GM10847 (cell line): ENCODE data around the gene ATP2C2.

Experiments
- POLR2A ChIP-seq: IDR thresholded peaks from 2 replicates; pipeline ENCODE4 v1.6.1; 2011; ENCODE audit not compliant: insufficient read length; ENCODE audit errors: extremely low read depth

ATP2C2 gene

DNA sequence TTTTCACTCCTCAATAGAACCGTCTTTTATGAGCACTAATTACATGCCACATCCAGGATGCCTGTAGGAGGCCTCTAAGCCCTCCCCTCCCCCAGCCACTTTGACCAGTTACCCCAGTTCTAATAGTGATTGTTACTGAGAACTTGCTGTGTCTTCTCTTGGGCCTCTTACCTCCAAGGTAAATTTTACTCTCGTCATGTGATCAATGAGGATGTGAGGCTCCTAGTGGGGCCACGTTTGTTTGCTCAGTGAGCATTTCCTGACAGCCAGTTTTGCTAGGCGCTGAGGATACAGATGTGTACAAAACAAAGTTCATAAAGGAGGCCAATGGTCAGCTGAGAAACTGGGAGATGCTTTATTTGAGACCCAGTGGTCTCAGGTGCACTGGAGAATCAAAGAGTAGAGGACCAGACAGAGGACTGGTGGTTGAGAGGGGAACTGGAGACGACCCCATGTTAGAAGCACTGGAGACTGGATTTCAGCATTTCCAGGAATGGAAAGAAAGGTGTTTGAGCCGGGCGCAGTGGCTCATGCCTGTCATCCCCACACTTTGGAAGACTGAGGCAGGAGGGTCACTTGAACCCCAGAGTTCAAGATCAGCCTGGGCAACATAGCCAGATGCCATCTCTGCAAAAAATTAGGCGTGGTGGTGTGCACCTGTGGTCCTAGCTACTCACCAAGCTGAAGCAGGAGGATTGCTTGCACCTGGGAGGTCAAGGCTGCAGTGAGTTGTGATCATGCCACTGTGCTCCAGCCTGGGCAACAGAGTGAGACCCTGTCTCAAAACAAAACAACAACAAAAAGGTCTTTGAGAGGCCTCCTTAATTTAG is 2.6 kb downstream of the ATP2C2 start:
- no peak for TF ChIP-seq POLR2A

GRCh38 chr16:84371553-84371865 is 3.2 kb downstream of the ATP2C2 start:
- no peak for TF ChIP-seq POLR2A

DNA sequence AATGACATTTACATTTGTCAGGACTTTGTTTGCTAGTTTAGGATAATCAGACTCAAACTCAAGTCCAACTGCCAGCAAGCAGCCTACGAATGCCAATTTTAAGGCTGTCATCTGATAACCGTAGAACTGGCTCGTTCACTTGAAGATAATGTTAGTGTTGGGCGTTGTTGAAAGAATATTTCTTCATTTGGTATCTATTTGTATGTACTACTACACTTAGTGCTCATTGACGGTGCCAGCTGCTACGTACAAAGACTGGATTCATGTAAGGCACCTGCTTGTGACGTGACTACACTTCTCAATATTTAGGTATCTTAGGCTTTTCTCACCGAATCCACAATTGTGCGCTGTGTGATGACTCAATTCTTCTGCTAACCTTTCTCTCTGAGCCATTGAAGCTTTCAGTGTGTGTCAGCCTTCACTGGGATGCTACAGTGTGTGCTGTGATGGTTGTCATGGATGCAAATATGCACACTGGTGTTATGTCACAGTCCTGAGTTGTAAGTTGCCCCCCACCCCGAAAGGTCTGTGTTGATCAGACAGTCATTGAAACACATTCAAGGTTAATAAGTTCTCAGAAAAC is 5.7 kb downstream of the ATP2C2 start:
- no peak for TF ChIP-seq POLR2A

DNA sequence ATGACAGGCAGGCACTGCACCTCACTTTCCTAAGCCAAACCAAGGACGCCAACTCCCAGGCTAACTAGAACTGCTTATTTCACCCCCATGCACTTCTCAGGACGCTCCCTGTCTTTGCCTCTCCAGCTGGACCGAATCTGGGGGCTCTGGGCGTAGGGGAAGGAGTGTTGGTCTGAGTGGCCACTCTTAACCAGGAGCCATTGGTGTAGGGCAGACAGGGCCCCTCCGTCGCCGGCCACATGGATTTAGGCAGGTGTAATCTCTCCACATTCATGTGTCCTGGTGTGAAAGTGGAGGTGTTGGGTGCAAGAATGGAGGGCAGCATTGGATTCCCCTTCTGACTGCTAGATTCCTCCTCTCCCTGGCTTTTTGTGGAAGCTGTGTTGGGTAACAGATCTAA is 9.8 kb downstream of the ATP2C2 start:
- TF ChIP-seq POLR2A, result no peak

- no peak for TF ChIP-seq POLR2A
Measured at GRCh38 chr16:84378567-84378966, 10.2 kb downstream of the ATP2C2 start.

DNA sequence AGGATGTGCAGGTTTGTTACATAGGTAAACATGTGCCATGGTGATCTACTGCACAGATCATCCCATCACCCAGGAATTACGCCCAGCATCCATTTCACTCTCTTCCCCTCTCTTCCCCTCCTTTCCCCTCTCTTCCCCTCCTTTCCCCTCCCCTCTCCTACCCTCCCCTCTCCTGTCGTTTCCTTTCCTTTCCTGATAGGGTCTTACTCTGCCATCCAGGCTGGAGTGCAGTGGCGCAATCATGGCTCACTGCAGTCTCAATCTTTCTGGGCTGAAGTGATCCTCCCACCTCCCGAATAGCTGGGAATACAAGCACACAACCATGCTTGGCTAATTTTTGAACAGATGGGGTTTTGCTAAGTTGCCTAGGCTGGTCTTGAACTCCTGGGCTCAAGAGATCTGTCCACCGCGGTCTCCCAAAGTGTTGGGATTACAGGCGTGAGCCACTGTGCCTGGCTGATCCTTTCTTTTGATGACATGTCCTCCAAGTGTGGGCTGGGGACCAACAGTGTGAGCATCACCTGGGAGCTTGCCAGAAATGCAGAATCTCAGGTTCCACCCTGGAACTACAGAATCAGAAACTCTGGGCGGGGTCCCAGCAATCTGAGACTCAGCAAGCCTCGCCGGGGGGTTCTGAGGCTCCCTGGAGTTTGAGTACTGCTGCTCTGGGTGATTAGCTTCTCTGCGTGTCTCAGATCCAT is 10.8 kb downstream of the ATP2C2 start:
- no peak for TF ChIP-seq POLR2A

GRCh38 chr16:84379709-84380362 is 11.5 kb downstream of the ATP2C2 start:
- TF ChIP-seq POLR2A, result no peak

GRCh38 chr16:84380405-84380804 is 12.1 kb downstream of the ATP2C2 start:
- TF ChIP-seq POLR2A, result no peak

- no peak for TF ChIP-seq POLR2A
Measured at GRCh38 chr16:84382396-84382795, 14.1 kb downstream of the ATP2C2 start.

DNA sequence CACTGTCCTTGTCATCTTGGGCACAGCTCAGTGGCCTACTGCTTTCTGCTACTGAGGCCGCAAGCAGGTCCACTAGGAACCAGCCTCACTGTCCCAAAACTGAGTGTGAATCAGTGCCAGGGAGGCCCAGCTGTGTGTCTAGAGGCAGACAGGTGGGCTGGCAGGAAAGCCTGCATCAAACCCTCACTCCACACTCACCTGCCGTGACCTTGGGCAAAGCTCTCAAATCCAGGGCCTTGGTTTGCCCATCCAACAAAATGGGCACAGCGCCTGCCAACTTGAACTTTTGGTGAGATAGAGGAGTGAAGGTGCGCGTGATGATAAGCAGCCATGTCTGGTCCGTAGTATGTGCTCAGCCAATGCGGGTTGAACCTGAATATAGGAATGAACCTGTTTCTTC is 14.8 kb downstream of the ATP2C2 start:
- TF ChIP-seq POLR2A, result no peak

DNA sequence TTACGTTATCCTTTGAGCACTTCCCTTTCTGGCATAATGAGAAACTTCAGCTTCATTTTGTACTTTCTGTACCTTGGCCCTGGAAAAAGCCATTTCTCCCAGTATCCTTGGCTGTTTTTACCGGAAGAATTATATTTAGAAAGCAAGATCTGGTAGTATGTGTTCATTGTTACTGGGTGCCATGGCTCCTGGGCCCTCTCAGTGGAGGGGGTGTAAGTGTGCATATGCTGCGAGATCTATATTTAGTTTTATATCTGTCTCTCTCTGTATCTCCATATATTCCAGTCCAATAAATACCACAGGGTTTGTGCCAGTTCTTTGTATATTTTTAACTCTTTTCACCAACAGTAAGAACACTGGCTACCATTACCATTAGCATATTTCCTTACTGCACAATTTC is 17.7 kb downstream of the ATP2C2 start:
- TF ChIP-seq POLR2A, result no peak

DNA sequence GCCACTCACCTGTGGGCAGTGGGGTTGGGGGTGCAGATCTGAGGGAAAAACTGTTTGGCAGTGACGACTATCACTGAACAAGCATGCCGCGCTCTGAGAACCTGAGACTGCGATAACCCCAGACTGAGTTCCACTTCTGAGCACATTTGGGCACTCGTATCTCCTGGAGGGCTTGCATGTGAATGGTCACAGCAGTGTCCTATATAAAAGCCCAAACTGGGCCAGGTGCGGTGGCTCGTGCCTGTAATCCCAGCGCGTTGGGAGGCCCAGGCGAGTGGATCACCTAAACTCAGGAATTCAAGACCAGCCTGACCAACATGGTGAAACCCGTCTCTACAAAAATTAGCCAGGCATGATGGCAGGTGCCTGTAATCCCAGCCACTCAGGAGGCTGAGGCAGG is 18.7 kb downstream of the ATP2C2 start:
- TF ChIP-seq POLR2A, result no peak

- TF ChIP-seq POLR2A, result no peak
Measured at GRCh38 chr16:84390131-84390785, 21.9 kb downstream of the ATP2C2 start.

DNA sequence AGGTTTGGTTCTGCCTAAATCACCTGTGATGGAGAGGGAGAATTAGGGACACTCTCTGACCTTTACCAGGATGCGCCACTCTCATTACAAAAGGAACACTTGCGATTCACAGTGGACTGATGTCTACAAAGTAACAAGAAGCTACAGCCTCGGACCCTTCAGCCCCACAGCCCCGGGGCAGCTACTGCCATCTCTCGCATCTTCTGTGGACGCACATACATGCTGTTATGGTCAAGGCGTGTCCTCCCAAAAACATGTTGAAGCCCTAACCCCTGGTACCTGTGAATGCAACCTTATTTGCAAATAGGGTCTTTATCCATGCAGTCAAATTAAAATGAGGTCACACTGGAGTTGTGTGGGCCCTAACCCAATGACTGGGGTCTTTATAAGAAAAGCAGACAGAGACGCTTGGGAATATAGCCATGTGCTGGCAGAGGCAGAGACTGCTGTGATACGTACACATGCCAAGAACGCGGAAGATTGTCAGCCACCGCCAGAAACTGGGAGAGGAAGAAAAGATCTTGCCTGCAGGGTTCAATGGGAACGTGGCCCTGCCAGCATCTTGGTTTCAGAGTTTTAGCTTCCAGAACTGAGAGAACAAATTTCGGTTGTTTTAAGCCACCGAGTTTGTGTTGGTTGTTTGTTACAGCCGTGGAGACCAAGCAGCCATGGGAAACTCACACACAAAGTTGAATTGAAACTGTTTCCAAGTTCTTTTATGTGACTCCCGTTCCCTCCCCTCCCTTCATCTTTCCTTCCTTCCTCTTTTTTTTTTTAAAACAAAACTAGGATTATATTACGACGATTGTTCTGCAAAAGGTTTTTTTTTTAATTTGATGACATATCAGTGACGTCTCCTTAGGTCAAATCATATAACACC is 23.1 kb downstream of the ATP2C2 start:
- TF ChIP-seq POLR2A, result no peak

DNA sequence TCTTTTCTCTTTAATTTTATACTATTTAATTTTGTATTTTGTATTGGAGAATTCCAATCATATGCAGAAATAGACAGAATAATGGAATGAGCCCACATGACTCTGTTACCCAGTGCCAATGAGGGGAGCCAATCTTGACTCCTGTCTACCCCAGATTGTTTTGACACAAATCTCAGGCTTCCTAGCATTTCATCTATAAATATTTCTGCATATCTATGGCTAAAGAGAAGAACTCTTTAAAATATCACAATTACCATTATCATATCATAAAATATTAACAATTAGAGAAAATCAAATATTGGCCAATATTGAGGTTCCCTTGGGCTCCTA is 23.7 kb downstream of the ATP2C2 start:
- no peak for TF ChIP-seq POLR2A
